ENCODE measurements around the gene LRRC1. TPM values are rescaled to one million over a fixed set of nuclear protein-coding genes. Genes with fewer than 3 reads are reported as not detected.

LRRC1 gene
- total RNA-seq, 1 experiment from 2014 or later: 18.1 TPM

DNA sequence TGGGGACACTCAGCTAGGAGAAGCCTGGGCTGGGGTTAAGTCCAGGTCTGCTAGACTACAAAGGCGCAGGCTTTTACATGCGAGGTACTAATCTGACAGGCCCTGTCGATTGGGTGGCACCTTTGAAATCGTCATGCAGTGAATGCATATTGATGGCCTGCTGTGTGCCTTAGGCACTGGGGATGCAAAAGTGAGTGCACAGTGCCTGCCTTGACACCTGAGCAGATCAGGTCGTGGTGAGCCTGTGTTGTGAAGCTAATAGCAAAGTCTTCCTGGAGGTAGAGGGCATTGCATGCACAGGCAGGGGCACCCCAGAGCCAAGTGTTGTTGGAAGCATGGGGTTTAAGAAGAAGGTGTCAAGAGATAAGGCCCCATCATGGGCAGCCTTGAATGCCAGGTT, 16.9 kb downstream of the LRRC1 start:
- H3K27me3 ChIP-seq (ENCODE audit: low read length): no peaks in the 10 kb centered on the region
- no TSS peak for BruUV-seq (replicated peaks)
- H3K4me1 ChIP-seq (ENCODE audit: insufficient read depth, low read length): peaks cover 44% of the 10 kb centered on the region
- POLR2A ChIA-PET (ENCODE audit: unreplicated experiment): no interaction called here
- no peak overlapping the region for H3K4me3 ChIP-seq (ENCODE audit: low read length)
- intact Hi-C loops (cut with micrococcal nuclease): loop anchor here (2.0 to 5.0 kb wide), 2 partner anchors 17 to 146 kb away; partner anchors contain the start of gene LRRC1
- TF ChIP-seq EZH2 (IDR thresholded peaks at IDR 0.05; ENCODE audit: low read length, unreplicated experiment) (no peak), CTCF (conservative IDR thresholded peaks at IDR 0.05; ENCODE audit: low read depth, low read length) (no peak), EZH2phosphoT487 (IDR thresholded peaks at IDR 0.05; ENCODE audit: borderline replicate concordance, low read length) (no peak)
- no peaks in the 10 kb centered on the region for H3K9me3 ChIP-seq (ENCODE audit: low read length)
- no peaks in the 10 kb centered on the region for H3F3A ChIP-seq (ENCODE audit: low read length, unreplicated experiment)
- CTCF ChIA-PET: no interaction called here
- no peak overlapping the region for H2AFZ ChIP-seq (ENCODE audit: low read length)
- peak overlapping the region; percentile 71 for H3K4me2 ChIP-seq (ENCODE audit: low read length)
- H3K27ac ChIP-seq (ENCODE audit: low read length): peak overlapping the region; percentile 5
- H3K79me2 ChIP-seq (ENCODE audit: low read length): peaks cover 69% of the 10 kb centered on the region
- DNase-seq: no peak
- ATAC-seq: no peak
- H3K9me2 ChIP-seq (replicated peaks; ENCODE audit: low read length): no peaks in the 10 kb centered on the region
- no peak overlapping the region for H3K9ac ChIP-seq (ENCODE audit: low read length)
- no peaks in the 10 kb centered on the region for H3K36me3 ChIP-seq (ENCODE audit: low read depth, low read length)
- H4K20me1 ChIP-seq (ENCODE audit: low read length): no peaks in the 10 kb centered on the region; the same call in 1 of the 2 replicates

- peaks cover 70% of the 10 kb centered on the region for H3K79me2 ChIP-seq (ENCODE audit: low read length)
- ChIA-PET POLR2A (ENCODE audit: unreplicated experiment) (no interaction called here), CTCF (no interaction called here)
- H3F3A ChIP-seq (ENCODE audit: low read length, unreplicated experiment): no peaks in the 10 kb centered on the region
- H2AFZ ChIP-seq (ENCODE audit: low read length): no peak overlapping the region
- H3K36me3 ChIP-seq (ENCODE audit: low read depth, low read length): no peaks in the 10 kb centered on the region
- no peaks in the 10 kb centered on the region; the same call in 1 of the 2 replicates for H4K20me1 ChIP-seq (ENCODE audit: low read length)
- ATAC-seq: peak; percentile 45
- no peak for TF ChIP-seq CTCF (conservative IDR thresholded peaks at IDR 0.05; ENCODE audit: low read depth, low read length)
- H3K27me3 ChIP-seq (ENCODE audit: low read length): no peaks in the 10 kb centered on the region
- H3K9me2 ChIP-seq (replicated peaks; ENCODE audit: low read length): no peaks in the 10 kb centered on the region
- H3K4me3 ChIP-seq (ENCODE audit: low read length): no peak overlapping the region
- H3K27ac ChIP-seq (ENCODE audit: low read length): no peak overlapping the region
- H3K4me2 ChIP-seq (ENCODE audit: low read length): no peak overlapping the region
- DNase-seq: peak; percentile 52
- H3K4me1 ChIP-seq (ENCODE audit: insufficient read depth, low read length): peaks cover 44% of the 10 kb centered on the region
- H3K9ac ChIP-seq (ENCODE audit: low read length): no peak overlapping the region
- intact Hi-C loops (cut with micrococcal nuclease): loop anchor here (5.0 kb wide), 1 partner anchor 144 kb away; no protein-coding TSS in a partner anchor
- no peaks in the 10 kb centered on the region for H3K9me3 ChIP-seq (ENCODE audit: low read length)
- BruUV-seq (replicated peaks): no TSS peak
Observed at GRCh38 chr6:53813096-53813495, 18.3 kb downstream of the LRRC1 start.

DNA sequence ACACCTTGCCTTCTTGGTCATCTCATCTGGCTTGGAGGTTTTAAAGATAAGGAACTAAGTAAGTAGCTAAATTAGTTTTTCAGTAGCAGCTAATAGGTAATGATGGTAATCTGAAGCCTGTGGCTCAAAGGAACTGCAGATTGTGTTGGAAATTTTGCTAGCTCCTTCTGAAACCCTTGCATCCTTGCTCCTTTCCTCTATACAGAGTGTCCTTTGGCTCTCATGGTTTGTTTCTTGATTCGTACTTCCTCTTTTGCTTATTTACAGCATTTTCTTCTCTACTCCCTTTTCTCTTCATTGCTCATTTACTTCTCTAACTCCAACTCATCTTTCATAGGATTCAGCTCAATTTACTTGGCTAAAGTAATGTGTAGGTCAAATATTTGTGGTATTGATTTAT, 19.0 kb downstream of the LRRC1 start:
- no peaks in the 10 kb centered on the region for H3K36me3 ChIP-seq (ENCODE audit: low read depth, low read length)

More for the DNA sequence above, 19.0 kb downstream of the LRRC1 start:
- TF ChIP-seq EZH2 (IDR thresholded peaks at IDR 0.05; ENCODE audit: low read length, unreplicated experiment): no peak
- TF ChIP-seq CTCF (conservative IDR thresholded peaks at IDR 0.05; ENCODE audit: low read depth, low read length): no peak
- no peak for TF ChIP-seq EZH2phosphoT487 (IDR thresholded peaks at IDR 0.05; ENCODE audit: borderline replicate concordance, low read length)
- Histone ChIP-seq H3K9me3 (ENCODE audit: low read length) (no peaks in the 10 kb centered on the region), H3K27ac (ENCODE audit: low read length) (no peak overlapping the region), H3F3A (ENCODE audit: low read length, unreplicated experiment) (no peaks in the 10 kb centered on the region), H3K9ac (ENCODE audit: low read length) (no peak overlapping the region), H3K4me2 (ENCODE audit: low read length) (no peak overlapping the region), H3K4me1 (ENCODE audit: insufficient read depth, low read length) (peaks cover 44% of the 10 kb centered on the region), H3K27me3 (ENCODE audit: low read length) (no peaks in the 10 kb centered on the region), H4K20me1 (ENCODE audit: low read length) (no peaks in the 10 kb centered on the region; the same call in 1 of the 2 replicates), H3K79me2 (ENCODE audit: low read length) (peaks cover 70% of the 10 kb centered on the region), H3K9me2 (replicated peaks; ENCODE audit: low read length) (no peaks in the 10 kb centered on the region), H3K4me3 (ENCODE audit: low read length) (no peak overlapping the region), H2AFZ (ENCODE audit: low read length) (no peak overlapping the region)
- ATAC-seq: no peak
- no peak for DNase-seq
- BruUV-seq (replicated peaks): no TSS peak
- ChIA-PET POLR2A (ENCODE audit: unreplicated experiment) (no interaction called here), CTCF (no interaction called here)
- intact Hi-C loops (cut with micrococcal nuclease): loop anchor here (5.0 kb wide), 1 partner anchor 144 kb away; no protein-coding TSS in a partner anchor

Data from PC-3 (cell line).